Chondrocyte (in vitro differentiated cells): ENCODE results near the gene MAP2K1. TPM values are rescaled to one million over a fixed set of nuclear protein-coding genes. Genes with fewer than 3 reads are reported as not detected.
A peak's percentile ranks its signal among the peaks of the same experiment; 100 is the strongest.
"Not testable (repeated sequence)": the region's sequence is repeated elsewhere in the genome, so short reads cannot be mapped to it uniquely, and the experiment has no call there.

Experiments used
- DNase-seq: peaks from one replicate; pipeline ENCODE4 v3.0.0; 2021; ENCODE audit warnings: mixed read lengths, low spot score
- H3K27ac Mint-ChIP-seq: one replicate; pipeline ENCODE4 v1.8.0; 2021; ENCODE audit warnings: mild to moderate bottlenecking, moderate library complexity, mixed read lengths; ENCODE audit not compliant: unreplicated experiment
- H3K27me3 Mint-ChIP-seq: 2 replicates; pipeline ENCODE4 v1.8.0; 2021; ENCODE audit warnings: low read depth, mixed read lengths
- H3K36me3 Mint-ChIP-seq: 2 replicates; pipeline ENCODE4 v1.8.0; 2021; ENCODE audit warnings: low read depth, mixed read lengths
- H3K4me1 Mint-ChIP-seq: 2 replicates; pipeline ENCODE4 v1.8.0; 2021; ENCODE audit warnings: low read depth, mild to moderate bottlenecking, mixed read lengths
- H3K4me3 Mint-ChIP-seq: one replicate; pipeline ENCODE4 v1.8.0; 2021; ENCODE audit warnings: mild to moderate bottlenecking, moderate library complexity, mixed read lengths; ENCODE audit not compliant: unreplicated experiment
- H3K9me3 Mint-ChIP-seq: 2 replicates; pipeline ENCODE4 v1.8.0; 2021; ENCODE audit warnings: low read depth, mixed read lengths
- total RNA-seq: library from RNA; stranded (reverse); gene quantifications from 3 replicates; pipeline ENCODE4 v1.2.1, GENCODE V29; 2021
- TF ChIP-seq, protein P1 (sequence below): fragments of 200-600 bp; sonication (generic); IDR thresholded peaks from 2 replicates; pipeline ENCODE4 v1.5.0; 2021; ENCODE audit warnings: antibody characterized with exemption, mild to moderate bottlenecking, moderate library complexity

The MAP2K1 gene
- total RNA-seq, 1 donor from 2014 or later, result 49.7 TPM

- H3K4me1 Mint-ChIP-seq, result no peaks in the 10 kb centered on the region
- no peaks in the 10 kb centered on the region for H3K27me3 Mint-ChIP-seq
- no peaks in the 10 kb centered on the region for H3K9me3 Mint-ChIP-seq
- H3K4me3 Mint-ChIP-seq, result no peak overlapping the region
- no peak for DNase-seq
- TF ChIP-seq, protein P1, sequence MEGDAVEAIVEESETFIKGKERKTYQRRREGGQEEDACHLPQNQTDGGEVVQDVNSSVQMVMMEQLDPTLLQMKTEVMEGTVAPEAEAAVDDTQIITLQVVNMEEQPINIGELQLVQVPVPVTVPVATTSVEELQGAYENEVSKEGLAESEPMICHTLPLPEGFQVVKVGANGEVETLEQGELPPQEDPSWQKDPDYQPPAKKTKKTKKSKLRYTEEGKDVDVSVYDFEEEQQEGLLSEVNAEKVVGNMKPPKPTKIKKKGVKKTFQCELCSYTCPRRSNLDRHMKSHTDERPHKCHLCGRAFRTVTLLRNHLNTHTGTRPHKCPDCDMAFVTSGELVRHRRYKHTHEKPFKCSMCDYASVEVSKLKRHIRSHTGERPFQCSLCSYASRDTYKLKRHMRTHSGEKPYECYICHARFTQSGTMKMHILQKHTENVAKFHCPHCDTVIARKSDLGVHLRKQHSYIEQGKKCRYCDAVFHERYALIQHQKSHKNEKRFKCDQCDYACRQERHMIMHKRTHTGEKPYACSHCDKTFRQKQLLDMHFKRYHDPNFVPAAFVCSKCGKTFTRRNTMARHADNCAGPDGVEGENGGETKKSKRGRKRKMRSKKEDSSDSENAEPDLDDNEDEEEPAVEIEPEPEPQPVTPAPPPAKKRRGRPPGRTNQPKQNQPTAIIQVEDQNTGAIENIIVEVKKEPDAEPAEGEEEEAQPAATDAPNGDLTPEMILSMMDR, result no peak
- no peak overlapping the region for H3K27ac Mint-ChIP-seq
- H3K36me3 Mint-ChIP-seq, result no peaks in the 10 kb centered on the region
Observed at GRCh38 chr15:66362776-66363175, 23.9 kb upstream of the MAP2K1 start.

DNA sequence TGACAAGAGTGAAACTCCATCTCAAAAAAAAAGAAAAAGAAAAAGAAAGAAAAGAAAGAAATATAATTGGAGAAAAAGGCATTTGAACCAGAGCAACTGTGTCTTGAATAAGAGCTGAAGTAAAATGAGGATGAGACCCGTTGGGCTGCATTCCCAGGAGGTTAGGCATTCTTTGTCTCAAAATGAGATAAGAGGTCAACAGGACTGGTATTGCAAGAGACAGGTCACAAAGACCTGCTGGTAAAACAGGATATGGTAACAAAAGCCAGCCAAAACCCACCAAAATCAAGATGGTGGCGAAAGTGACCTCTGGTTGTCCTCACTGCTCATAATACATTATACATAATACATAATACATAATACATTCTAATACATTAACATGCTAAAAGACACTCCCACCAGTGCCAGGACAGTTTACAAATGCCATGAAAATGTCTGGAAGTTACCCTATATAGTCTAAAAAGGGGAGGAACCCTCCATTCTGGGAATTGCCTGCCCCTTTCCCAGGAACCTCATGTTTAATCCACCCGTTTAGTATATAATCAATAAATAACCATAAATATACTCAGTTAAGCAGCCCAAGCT, 21.7 kb upstream of the MAP2K1 start:
- H3K27me3 Mint-ChIP-seq, result no peaks in the 10 kb centered on the region
- no peaks in the 10 kb centered on the region for H3K36me3 Mint-ChIP-seq
- TF ChIP-seq, protein P1, result no peak
- no peak for DNase-seq
- peaks cover 6% of the 10 kb centered on the region for H3K4me1 Mint-ChIP-seq
- no peaks in the 10 kb centered on the region for H3K9me3 Mint-ChIP-seq
- H3K4me3 Mint-ChIP-seq, result no peak overlapping the region
- no peak overlapping the region for H3K27ac Mint-ChIP-seq

DNA sequence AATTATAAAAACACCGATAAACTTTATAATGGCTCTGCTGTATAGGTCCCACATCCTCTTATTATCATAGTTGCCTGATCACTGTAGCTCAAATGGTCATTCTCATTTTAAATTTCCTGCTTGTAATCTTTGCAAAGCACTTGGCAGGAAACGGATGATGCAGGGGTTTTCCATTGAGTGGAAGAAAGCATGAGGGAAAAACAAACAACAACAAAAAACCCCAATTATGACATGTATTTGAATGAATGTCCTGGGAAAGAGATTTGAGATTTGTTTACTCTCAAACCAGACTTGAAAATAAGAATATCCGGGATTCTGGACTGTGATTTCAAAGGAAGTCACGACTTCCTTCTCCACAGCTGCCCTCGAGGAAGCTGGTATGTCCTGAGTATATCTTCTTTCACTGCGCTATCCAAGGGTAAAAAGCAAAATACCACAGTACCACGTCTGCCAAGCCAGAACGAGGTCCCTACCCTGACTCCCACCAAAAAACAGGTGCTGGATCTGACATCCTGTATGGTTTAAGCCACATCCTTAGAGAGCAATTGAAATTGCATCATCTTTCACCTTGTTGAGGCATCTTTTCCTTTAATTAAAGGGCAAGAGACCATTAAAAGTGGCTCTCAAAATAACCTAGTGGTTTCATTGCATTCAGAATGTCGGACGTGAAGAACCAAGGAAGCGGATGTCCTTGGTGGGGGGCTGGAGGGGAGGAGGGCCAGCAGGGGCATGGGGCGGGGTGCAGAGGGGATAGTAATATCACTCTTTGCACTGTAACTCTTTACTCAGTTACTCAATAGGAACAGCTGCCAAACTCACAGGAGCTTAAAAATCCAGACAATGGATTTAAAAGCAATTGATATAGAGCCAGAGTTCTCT, 16.7 kb upstream of the MAP2K1 start:
- Mint-ChIP-seq H3K4me3 (peak overlapping the region; percentile 59), H3K27ac (peak overlapping the region; percentile 89), H3K4me1 (peaks cover 9% of the 10 kb centered on the region), H3K36me3 (peaks cover 1% of the 10 kb centered on the region), H3K9me3 (peaks cover 7% of the 10 kb centered on the region), H3K27me3 (no peaks in the 10 kb centered on the region)
- TF ChIP-seq, protein P1, result no peak
- DNase-seq, result no peak

DNA sequence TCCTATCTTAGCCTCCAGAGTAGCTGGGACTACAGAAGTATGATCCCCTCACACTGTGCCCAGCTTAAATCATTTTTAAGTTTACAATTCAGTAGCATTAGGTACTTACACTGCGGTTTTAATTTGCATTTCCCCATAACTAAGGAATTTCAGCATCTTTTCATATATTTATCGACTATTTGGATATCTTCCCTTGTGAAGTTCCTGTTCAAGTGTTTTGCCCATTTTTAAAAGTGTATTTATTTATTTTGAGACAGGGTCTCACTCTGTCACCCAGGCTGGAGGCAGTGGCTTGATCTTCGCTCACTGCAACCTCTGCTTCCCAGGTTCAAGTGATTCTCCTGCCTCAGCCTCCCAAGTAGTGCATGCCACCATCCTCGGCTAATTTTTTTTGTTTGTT, 12.5 kb upstream of the MAP2K1 start:
- Mint-ChIP-seq H3K4me1 (peaks cover 9% of the 10 kb centered on the region), H3K36me3 (peaks cover 1% of the 10 kb centered on the region), H3K27ac (no peak overlapping the region), H3K9me3 (peaks cover 7% of the 10 kb centered on the region), H3K4me3 (no peak overlapping the region), H3K27me3 (no peaks in the 10 kb centered on the region)
- TF ChIP-seq, protein P1, result no peak
- no peak for DNase-seq

GRCh38 chr15:66378814-66379430, 7.8 kb upstream of the MAP2K1 start:
- Mint-ChIP-seq H3K9me3 (peaks cover 7% of the 10 kb centered on the region), H3K4me3 (no peak overlapping the region), H3K27ac (no peak overlapping the region), H3K27me3 (no peaks in the 10 kb centered on the region), H3K36me3 (peaks cover 1% of the 10 kb centered on the region), H3K4me1 (no peaks in the 10 kb centered on the region)
- DNase-seq, result no peak
- TF ChIP-seq, protein P1, result no peak

DNA sequence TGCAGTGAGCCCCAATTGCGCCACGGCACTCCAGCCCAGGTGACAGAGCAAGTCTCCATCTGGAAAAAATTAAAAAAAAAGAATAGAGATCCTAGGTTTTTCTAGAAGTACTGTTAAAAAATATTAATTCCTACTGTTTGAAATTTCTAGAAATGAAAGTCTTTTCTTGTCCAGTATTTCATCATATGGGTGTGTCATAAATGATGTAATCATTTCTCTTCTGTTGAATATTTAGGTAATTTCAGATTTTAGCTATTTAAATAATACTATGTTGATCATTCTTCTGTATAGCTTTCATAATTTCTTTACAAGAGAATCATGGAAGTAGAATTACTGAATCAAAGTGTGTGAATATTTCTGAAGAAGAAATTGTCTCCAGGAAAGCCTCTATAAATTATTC, 5.3 kb upstream of the MAP2K1 start:
- H3K4me3 Mint-ChIP-seq, H3K27ac Mint-ChIP-seq, H3K4me1 Mint-ChIP-seq, H3K36me3 Mint-ChIP-seq, H3K27me3 Mint-ChIP-seq, DNase-seq, H3K9me3 Mint-ChIP-seq: not testable (repeated sequence)
